SK-N-SH (cell line): ENCODE results near the gene THOP1. TPM values are rescaled to one million over a fixed set of nuclear protein-coding genes. Genes with fewer than 3 reads are reported as not detected.

Experiments used
- CTCF ChIA-PET: fragments of 300-600, 350-600 bp; formaldehyde crosslinking; extraction: SDS; loops from one replicate; lab custom pipeline; 2021; lab: Yijun Ruan, JAX
- POLR2A ChIA-PET: fragments of 350-600 bp; sonication (Branson Sonifier 250); formaldehyde crosslinking; extraction: SDS; loops from one replicate; lab custom pipeline; 2020; ENCODE audit warnings: antibody characterized with exemption, inconsistent platforms; lab: Yijun Ruan, JAX
- DNase-seq: peaks from one replicate; pipeline ENCODE4 v3.0.0; 2012
- H2AFZ ChIP-seq: fragments of 200-600 bp; sonication (generic); 2 replicates; pipeline ENCODE4 v1.8.1; 2016; ENCODE audit warnings: antibody characterized with exemption, mild to moderate bottlenecking, low read depth
- H3F3A ChIP-seq: fragments of 200-600 bp; sonication (generic); replicated peaks from 2 replicates; pipeline ENCODE3; 2016; ENCODE audit warnings: antibody characterized with exemption, mild to moderate bottlenecking; ENCODE audit not compliant: insufficient read depth
- H3K27ac ChIP-seq, 2 experiments: fragments of 200-500 bp in 1 of 2; fragments of 200-600 bp in 1 of 2; sonication (Bioruptor generic) in 1 of 2; sonication (generic), shearing (Covaris generic) in 1 of 2; 2 replicates each; pipeline versions ENCODE4 v1.5.1 to v1.6.1; 2014 to 2016; ENCODE audit warnings: low read depth in 2 of 2, inconsistent platforms in 1 of 2, low read length in 1 of 2, mild to moderate bottlenecking in 1 of 2, mixed read lengths in 1 of 2
- H3K27me3 ChIP-seq: fragments of 200-600 bp; sonication (generic), shearing (Covaris generic); 2 replicates; pipeline ENCODE4 v1.6.1; 2016; ENCODE audit warnings: mixed run types; ENCODE audit not compliant: insufficient read depth
- H3K36me3 ChIP-seq, 2 experiments: fragments of 200-500 bp in 1 of 2; fragments of 200-600 bp in 1 of 2; sonication (Bioruptor generic) in 1 of 2; sonication (generic) in 1 of 2; replicated peaks in 1 of 2; 2 replicates each; pipeline versions ENCODE3 to v1.5.1; 2014 to 2016; ENCODE audit warnings: low read length in 1 of 2, mild to moderate bottlenecking in 1 of 2; ENCODE audit not compliant: insufficient read depth in 2 of 2, control insufficient read depth in 1 of 2
- H3K4me1 ChIP-seq, 2 experiments: fragments of 200-500 bp in 1 of 2; fragments of 200-600 bp in 1 of 2; sonication (Bioruptor generic) in 1 of 2; sonication (generic), shearing (Covaris generic) in 1 of 2; 2 replicates each; pipeline versions ENCODE4 v1.5.1 to v1.6.1; 2014 to 2016; ENCODE audit warnings: low read depth in 1 of 2, low read length in 1 of 2, mixed run types in 1 of 2; ENCODE audit not compliant: insufficient read depth in 2 of 2, control insufficient read depth in 1 of 2
- H3K4me2 ChIP-seq: fragments of 200-600 bp; sonication (generic), shearing (Covaris generic); 2 replicates; pipeline ENCODE4 v1.6.1; 2017; ENCODE audit warnings: mixed run types
- H3K4me3 ChIP-seq, 2 experiments: fragments of 200-500 bp in 1 of 2; fragments of 200-600 bp in 1 of 2; sonication (Bioruptor generic) in 1 of 2; sonication (generic), shearing (Covaris generic) in 1 of 2; 2 replicates each; pipeline versions ENCODE4 v1.5.1 to v1.8.1; 2014 to 2016; ENCODE audit warnings: low read depth in 2 of 2, inconsistent platforms in 1 of 2, low read length in 1 of 2, mild to moderate bottlenecking in 1 of 2, mixed read lengths in 1 of 2, moderate library complexity in 1 of 2
- H3K79me2 ChIP-seq: fragments of 200-600 bp; sonication (generic); 2 replicates; pipeline ENCODE4 v1.8.1; 2017; ENCODE audit warnings: mild to moderate bottlenecking; ENCODE audit not compliant: insufficient read depth
- H3K9ac ChIP-seq: fragments of 200-600 bp; sonication (generic); 2 replicates; pipeline ENCODE4 v1.6.1; 2017; ENCODE audit warnings: mixed run types
- H3K9me2 ChIP-seq: fragments of 200-600 bp; sonication (generic); 2 replicates; pipeline ENCODE4 v1.6.1; 2017; ENCODE audit warnings: mixed run types
- H3K9me3 ChIP-seq: fragments of 200-600 bp; sonication (generic); 2 replicates; pipeline ENCODE4 v1.6.1; 2017; ENCODE audit warnings: mixed run types, mild to moderate bottlenecking, moderate library complexity
- H4K20me1 ChIP-seq: fragments of 200-600 bp; sonication (generic); 2 replicates; pipeline ENCODE4 v1.6.1; 2017; ENCODE audit warnings: mild to moderate bottlenecking, mixed run types; ENCODE audit not compliant: insufficient read depth
- EZH2phosphoT487 ChIP-seq: fragments of 200-600 bp; sonication (generic); IDR thresholded peaks from 2 replicates; pipeline ENCODE4 v1.6.1; 2017; ENCODE audit warnings: low read depth, mixed run types, mild to moderate bottlenecking, antibody characterized with exemption, moderate library complexity, borderline replicate concordance
- FOXJ3 ChIP-seq: sonication (generic); formaldehyde crosslinking; IDR thresholded peaks from 2 replicates; pipeline ENCODE4 v1.5.1; 2020; ENCODE audit warnings: mild to moderate bottlenecking, missing genetic modification reagents
- NRF1 ChIP-seq: IDR thresholded peaks from 2 replicates; pipeline ENCODE4 v1.6.1; 2012; ENCODE audit warnings: low read depth, mild to moderate bottlenecking, low read length
- POLR2AphosphoS5 ChIP-seq: IDR thresholded peaks from 2 replicates; pipeline ENCODE4 v1.6.1; 2012; ENCODE audit warnings: low read depth, low read length
- RCOR1 ChIP-seq: fragments of 150-350 bp; IDR thresholded peaks from 2 replicates; pipeline ENCODE4 v1.6.1; 2017; ENCODE audit warnings: antibody characterized with exemption, low read length
- RXRA ChIP-seq: IDR thresholded peaks from 2 replicates; pipeline ENCODE4 v1.4.0; 2012; ENCODE audit warnings: low read depth, mild to moderate bottlenecking, borderline replicate concordance
- SIN3A ChIP-seq: IDR thresholded peaks from 2 replicates; pipeline ENCODE4 v1.6.1; 2012; ENCODE audit warnings: low read depth, mild to moderate bottlenecking, low read length, moderate library complexity, borderline replicate concordance
- SMC3 ChIP-seq: IDR thresholded peaks from 2 replicates; pipeline ENCODE4 v1.6.1; 2012; ENCODE audit warnings: low read depth, low read length, improper control_type of control experiment
- TCF12 ChIP-seq: IDR thresholded peaks from 2 replicates; pipeline ENCODE4 v1.4.0; 2012
- WGBS: methylation state at CpG from one replicate; pipeline ENCODE4 v1.1.6; 2017; ENCODE audit warnings: low lambda C conversion rate; 5-methylcytosine and 5-hydroxymethylcytosine counted together
- polyA plus RNA-seq, 3 experiments: library from polyadenylated mRNA; depleted of rRNA; stranded (reverse); fragments of >200 nt; gene quantifications; 2 replicates each; pipeline ENCODE4 v1.2.3, GENCODE V29; 2012
- TF ChIP-seq, protein P1 (sequence below): IDR thresholded peaks from 2 replicates; pipeline ENCODE4 v1.4.0; 2012; ENCODE audit warnings: low read depth, borderline replicate concordance
- TF ChIP-seq, protein P2 (sequence below): IDR thresholded peaks from 2 replicates; pipeline ENCODE4; 2012
- TF ChIP-seq, protein P3 (sequence below): fragments of 150-350 bp; IDR thresholded peaks from 2 replicates; pipeline ENCODE4 v1.6.1; 2017; ENCODE audit warnings: antibody characterized with exemption, low read length, low read depth, borderline replicate concordance

Gene THOP1
- polyA plus RNA-seq, 1 of the 3 experiments (the other 2 are of a cell fraction), result 138 TPM

DNA sequence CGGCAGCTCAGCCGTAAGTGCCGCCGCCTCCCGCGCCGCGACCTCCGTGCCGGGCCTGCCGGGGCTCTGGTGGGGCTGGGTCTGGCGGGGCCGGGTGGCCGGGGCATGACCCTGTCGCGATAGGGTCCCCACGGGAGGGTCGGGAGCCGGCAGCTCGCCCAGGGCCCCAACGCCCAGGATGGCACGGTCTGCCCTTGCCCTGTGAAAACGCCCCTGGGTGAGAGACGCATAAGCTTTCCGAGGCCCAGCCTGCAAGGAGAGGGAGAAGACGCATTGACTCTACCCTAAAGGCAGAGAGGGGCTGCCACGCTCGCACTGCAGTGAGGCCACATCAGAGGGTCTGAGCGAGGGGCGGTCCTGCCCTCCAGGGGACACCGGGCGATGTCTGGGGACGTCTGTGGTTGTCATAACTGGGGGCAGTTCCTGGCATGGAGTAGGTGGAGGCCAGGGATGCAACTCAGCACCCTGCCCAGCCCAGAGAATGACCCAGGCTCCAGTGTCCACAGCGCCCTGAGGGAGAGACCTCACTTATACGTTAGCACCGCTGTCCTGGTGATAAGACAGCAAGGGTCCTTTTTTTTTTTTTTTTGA is 34.9 kb downstream of the THOP1 start (continued):
- TF ChIP-seq, protein P1, sequence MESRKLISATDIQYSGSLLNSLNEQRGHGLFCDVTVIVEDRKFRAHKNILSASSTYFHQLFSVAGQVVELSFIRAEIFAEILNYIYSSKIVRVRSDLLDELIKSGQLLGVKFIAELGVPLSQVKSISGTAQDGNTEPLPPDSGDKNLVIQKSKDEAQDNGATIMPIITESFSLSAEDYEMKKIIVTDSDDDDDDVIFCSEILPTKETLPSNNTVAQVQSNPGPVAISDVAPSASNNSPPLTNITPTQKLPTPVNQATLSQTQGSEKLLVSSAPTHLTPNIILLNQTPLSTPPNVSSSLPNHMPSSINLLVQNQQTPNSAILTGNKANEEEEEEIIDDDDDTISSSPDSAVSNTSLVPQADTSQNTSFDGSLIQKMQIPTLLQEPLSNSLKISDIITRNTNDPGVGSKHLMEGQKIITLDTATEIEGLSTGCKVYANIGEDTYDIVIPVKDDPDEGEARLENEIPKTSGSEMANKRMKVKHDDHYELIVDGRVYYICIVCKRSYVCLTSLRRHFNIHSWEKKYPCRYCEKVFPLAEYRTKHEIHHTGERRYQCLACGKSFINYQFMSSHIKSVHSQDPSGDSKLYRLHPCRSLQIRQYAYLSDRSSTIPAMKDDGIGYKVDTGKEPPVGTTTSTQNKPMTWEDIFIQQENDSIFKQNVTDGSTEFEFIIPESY, result no peak
- TF ChIP-seq, protein P2, sequence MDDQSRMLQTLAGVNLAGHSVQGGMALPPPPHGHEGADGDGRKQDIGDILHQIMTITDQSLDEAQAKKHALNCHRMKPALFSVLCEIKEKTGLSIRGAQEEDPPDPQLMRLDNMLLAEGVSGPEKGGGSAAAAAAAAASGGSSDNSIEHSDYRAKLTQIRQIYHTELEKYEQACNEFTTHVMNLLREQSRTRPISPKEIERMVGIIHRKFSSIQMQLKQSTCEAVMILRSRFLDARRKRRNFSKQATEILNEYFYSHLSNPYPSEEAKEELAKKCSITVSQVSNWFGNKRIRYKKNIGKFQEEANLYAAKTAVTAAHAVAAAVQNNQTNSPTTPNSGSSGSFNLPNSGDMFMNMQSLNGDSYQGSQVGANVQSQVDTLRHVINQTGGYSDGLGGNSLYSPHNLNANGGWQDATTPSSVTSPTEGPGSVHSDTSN, result no peak

DNA sequence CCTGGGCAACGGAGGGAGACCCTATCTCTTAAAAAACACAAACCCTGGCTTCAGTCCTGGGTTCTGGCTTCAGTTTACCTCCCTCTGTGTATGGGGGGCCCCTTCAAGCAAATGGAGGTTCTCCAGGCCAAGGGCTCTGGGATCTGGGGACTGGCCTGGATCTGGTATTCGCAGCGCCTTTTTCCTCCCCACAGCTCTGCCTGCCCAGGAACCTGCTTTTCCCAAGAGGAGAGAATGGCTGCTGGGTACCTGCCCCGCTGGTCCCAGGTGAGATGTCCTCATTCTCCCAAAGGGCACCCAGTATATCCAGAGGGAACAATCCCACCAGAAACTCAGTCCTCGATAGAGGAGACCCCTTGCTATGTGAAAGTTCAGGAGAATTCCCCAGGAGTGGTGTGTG is 37.5 kb downstream of the THOP1 start:
- Histone ChIP-seq H2AFZ (no peak overlapping the region), H3K27me3 (no peaks in the 10 kb centered on the region), H4K20me1 (no peaks in the 10 kb centered on the region), H3K4me1 (peaks cover 0 to 3% of the 10 kb centered on the region in 2 experiments; a peak in 1 of 4 replicates), H3K9me3 (no peaks in the 10 kb centered on the region), H3K4me2 (no peak overlapping the region), H3K36me3 (peaks cover 5 to 6% of the 10 kb centered on the region in 2 experiments), H3K9me2 (no peaks in the 10 kb centered on the region), H3K79me2 (no peaks in the 10 kb centered on the region), H3K9ac (no peak overlapping the region), H3K4me3 (no peak overlapping the region), H3F3A (no peaks in the 10 kb centered on the region), H3K27ac (no peak overlapping the region)
- WGBS, result 85% methylated on average over 4 of the region's 5 CpGs
- no peak for DNase-seq
- ChIA-PET POLR2A (no interaction called here), CTCF (interaction anchor here (0.9 to 1.9 kb wide), 3 partner anchors 18 to 186 kb away, joined by 3 to 8 read pairs (median 3); partner anchors contain the start of gene ZNF555)
- TF ChIP-seq EZH2phosphoT487 (no peak), RXRA (no peak), TCF12 (no peak), NRF1 (no peak)

DNA sequence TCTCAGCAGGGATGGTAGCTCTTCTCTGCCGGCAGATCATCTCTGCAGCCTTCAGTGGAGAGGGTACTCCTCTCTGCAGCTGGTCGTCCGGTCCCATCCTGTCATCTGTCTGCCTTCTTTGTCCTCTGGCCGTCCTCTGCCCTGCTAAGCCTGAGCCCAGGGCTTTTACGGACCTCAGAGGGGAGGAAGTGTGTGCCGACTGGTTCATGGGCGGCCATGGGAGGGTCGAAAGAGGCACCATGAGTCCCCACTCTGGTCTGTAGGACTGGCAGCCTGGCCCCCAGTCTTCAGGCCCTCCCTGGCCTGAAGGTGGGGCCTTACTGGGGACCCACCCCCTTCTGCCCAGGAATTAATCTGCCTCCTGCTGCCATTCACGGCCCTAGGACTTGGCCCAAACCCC is 38.3 kb downstream of the THOP1 start:
- H3K9me2 ChIP-seq, result no peaks in the 10 kb centered on the region
- WGBS, result 77% methylated on average over 7 of the region's 9 CpGs
- no peak overlapping the region for H2AFZ ChIP-seq
- H3K9ac ChIP-seq, result no peak overlapping the region
- ChIA-PET POLR2A (no interaction called here), CTCF (interaction anchor here (0.9 to 1.4 kb wide), 3 partner anchors 10 to 187 kb away, joined by 3 to 4 read pairs (median 3); no protein-coding TSS in a partner anchor)
- H3K9me3 ChIP-seq, result no peaks in the 10 kb centered on the region
- no peaks in the 10 kb centered on the region for H3K27me3 ChIP-seq
- TF ChIP-seq POLR2AphosphoS5, result no peak
- no peak for TF ChIP-seq FOXJ3 (CRISPR knock-in tag)
- TF ChIP-seq, protein P3, sequence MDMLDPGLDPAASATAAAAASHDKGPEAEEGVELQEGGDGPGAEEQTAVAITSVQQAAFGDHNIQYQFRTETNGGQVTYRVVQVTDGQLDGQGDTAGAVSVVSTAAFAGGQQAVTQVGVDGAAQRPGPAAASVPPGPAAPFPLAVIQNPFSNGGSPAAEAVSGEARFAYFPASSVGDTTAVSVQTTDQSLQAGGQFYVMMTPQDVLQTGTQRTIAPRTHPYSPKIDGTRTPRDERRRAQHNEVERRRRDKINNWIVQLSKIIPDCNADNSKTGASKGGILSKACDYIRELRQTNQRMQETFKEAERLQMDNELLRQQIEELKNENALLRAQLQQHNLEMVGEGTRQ, result no peak
- TF ChIP-seq SMC3, result no peak
- no peak for TF ChIP-seq RCOR1
- TF ChIP-seq SIN3A, result no peak
- H3K4me3 ChIP-seq, result no peak overlapping the region
- no peaks in the 10 kb centered on the region for H4K20me1 ChIP-seq
- H3K27ac ChIP-seq, result no peak overlapping the region
- no peaks in the 10 kb centered on the region for H3K79me2 ChIP-seq
- H3K4me2 ChIP-seq, result no peak overlapping the region
- no peak for DNase-seq
- H3K4me1 ChIP-seq, result peaks cover 0 to 3% of the 10 kb centered on the region in 2 experiments; a peak in 1 of 4 replicates
- peaks cover 8 to 9% of the 10 kb centered on the region in 2 experiments for H3K36me3 ChIP-seq
- no peaks in the 10 kb centered on the region for H3F3A ChIP-seq
